Measurements from ENCODE around the gene COQ8A.
"Not testable (repeated sequence)": the region's sequence is repeated elsewhere in the genome, so short reads cannot be mapped to it uniquely, and the experiment has no call there.

Gene COQ8A

DNA sequence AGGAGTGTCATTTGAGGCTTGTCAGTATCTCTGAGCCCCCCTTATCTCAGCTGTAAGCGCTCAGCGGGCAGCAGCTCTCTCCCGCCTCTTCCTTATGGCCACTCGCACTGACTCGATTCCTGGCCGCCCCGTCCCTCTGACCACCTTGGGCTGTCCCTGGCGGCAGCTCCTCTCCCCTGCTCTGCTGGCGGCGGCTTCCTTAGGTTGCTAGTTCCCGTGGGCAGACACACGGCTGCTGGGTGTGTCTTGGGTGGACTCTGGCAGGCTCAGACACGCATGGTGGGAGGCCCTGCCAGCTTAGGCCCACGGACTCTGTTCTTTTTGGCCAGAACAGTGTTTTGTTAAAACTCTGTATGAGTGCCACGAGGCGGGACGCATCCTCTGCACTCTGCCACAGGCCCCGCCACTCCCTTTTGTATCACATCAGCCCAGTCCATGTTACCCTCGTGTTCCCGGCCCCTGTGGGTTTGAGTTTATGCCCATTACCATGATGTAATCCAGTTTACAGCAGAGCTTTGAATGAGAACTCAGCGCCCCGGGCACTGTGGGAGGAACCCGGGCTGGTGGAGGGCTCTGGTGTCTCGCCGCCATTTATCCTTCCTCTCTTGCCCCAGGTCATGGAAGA lies 45.9 kb downstream of the COQ8A start:
- no peak for DNase-seq

DNA sequence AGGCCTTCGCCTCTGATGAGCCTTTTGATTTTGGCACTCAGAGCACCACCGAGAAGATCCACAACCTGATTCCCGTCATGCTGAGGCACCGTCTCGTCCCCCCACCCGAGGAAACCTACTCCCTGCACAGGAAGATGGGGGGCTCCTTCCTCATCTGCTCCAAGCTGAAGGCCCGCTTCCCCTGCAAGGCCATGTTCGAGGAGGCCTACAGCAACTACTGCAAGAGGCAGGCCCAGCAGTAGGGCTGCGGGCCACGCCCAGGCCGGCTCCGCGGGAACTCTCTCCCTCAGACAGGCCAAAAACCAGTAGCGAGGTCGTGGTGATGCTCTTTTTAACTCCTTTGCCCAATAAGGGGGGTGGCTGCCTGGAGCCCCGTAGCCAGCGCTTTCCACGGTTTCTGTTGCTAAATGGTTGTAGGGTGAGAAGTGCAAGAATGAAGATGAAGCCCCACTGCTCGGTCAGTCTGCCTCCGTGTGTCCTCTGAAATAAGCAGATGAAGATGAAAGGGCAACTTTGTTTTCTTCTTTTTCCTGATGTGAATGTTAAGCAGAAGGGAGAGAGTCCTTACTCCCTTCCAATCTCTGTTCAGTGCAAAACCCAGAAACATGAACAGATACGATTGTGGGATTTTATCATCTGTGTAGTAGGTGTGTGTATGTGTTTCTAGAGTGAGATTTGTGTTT lies 46.5 kb downstream of the COQ8A start:
- DNase-seq: no peak

DNA sequence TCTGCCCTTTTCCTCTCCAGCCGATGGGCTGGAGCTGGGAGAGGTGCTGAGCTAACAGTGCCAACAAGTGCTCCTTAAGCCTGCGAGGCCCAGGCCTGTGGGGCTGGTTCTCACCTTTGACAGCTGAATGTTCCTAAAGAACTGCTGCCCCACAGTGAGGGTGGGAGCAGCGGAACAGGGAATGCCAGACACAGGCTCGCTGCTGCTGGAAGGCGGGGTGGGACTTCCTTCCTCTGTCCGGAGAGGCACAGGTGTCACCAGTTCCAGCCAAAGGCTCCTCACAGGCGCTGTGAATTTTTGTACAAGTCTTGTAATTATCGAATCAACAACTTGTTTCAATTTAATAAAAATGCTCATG lies 47.1 kb downstream of the COQ8A start:
- no peak for DNase-seq

DNA sequence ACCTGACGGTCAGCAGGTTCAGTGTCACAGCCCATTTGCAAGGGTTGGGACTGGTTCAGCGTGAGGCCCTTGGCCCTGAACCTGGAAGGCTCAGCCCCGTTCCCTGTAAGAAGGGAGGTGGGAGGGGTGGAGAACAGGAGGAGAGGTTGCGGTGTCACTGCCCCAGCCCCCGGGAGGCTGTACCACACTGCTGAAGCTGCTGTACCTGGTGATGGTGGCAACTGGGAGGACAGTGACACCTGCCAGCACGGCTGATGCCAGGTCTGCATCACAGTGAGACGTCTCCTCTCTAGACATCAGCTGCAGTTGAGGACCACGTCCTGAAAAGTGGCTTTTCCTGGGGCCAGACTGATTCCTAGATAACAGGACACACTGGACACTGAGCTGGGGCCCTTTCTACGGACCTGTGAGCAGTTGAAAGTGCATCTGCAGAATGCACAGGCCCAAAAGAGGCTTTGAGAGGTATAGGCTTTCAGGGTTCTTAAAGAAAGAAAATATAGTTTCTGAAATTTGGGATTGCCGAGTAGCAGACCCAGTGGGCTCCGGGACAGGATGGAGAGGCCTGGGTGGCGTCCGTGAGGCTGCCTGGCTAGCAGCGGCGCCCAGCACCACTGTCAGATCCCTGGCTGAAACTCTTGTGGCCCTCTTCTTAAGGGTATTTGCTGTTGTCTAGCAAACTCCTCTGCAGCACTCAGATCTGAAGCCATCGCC lies 47.7 kb downstream of the COQ8A start:
- DNase-seq: no peak

DNA sequence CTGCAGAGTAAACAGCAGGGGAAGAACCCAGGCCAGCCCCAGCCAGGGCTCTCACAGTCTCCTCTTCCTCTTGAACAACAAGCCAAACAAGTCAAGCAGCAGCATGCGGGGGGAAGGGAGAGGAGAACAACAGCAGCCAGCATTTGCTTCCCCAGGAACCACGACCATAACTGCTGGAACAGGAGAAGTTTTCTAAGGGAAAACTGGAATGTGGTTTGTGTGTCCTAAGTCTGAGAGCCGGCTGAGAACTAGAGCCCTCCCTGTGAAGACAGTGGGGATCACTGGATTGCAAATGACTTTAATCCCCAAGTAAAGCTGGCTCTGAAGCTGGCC lies 48.2 kb downstream of the COQ8A start:
- DNase-seq: no peak

DNA sequence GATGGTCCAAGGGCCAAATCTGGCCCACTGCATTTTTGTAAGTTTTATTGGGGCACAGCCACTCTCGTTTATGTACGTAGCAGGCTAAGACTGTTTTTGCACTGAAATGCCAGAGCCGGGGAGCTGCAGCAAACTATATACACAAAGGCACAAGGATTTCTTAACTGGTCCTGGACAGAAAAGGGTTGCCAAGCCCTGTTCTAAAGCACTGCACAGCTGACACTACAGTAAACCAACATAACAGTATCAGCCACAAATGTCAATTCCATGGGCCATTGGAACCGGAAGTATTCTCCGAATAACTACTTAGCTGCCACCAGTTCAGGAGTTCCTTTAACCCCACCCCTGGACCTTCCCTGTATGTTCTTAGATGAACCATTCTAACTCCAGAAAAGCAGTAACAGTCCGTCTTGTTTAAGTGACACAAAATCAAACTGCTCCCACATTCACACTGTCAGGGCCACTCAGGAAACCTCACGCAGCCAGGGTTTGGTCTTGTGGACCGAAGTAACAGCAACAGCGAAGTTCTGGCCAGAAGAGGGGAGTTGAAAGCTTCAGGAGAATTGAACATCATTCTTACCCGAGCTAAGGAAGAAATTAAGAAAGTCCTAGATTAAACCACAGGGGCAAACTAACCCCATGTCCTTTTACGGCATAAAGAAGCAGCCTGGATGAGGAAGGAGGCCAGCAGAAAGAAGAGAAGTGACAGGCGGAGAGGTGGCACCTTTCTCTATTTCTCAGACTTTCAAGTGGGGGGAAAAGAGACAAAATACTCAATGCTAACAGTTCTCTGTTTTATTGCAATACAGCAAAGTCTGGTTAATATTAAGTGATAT lies 49.2 kb downstream of the COQ8A start:
- DNase-seq: no peak

DNA sequence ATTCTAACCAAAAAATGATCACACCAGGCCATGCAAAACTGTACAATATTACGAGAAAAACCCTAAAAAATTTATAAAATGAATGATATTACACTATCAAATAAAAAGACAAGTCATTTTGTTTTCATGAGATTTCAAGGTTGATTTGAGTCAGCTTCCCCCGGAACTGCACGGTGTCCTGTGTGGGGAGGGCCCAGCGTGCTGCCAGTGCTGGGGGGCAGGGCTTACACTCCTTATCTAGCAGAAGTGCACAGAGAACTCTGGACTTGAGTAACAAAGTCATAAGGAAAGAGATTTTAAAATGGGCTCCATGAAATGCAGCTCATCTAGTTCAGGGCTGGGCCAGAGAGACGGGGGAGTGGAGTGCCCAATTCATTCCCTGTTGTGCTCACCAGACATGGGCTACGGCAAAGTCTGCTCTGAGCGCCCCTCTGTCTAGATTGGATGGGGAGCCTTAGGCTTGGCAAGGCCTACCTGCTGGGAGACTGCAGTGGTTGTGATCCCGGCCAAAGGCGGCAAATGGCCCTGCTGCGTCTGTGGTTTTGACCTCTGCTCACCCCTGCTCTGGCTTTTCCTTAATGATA lies 50.1 kb downstream of the COQ8A start:
- DNase-seq: peak; percentile 91

DNA sequence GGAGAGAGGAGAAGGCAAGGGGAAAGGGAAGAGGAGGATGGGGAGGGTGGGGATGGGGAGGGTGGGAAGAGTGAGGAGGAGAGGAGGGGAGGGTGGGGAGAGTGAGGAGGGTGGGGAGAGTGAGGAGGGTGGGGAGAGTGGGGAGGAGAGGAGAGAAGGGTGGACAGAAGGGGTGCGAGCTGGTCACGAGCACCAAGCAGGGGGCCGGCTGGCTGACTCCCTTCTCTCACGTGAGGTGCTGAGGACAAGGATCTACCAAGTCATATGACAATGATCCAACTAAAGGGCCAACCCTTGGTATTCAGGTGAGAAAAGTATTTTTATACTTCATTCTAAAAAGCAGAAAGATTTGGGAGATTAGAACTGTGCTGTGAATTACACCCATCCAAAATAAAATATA lies 51.8 kb downstream of the COQ8A start:
- DNase-seq: no peak

DNA sequence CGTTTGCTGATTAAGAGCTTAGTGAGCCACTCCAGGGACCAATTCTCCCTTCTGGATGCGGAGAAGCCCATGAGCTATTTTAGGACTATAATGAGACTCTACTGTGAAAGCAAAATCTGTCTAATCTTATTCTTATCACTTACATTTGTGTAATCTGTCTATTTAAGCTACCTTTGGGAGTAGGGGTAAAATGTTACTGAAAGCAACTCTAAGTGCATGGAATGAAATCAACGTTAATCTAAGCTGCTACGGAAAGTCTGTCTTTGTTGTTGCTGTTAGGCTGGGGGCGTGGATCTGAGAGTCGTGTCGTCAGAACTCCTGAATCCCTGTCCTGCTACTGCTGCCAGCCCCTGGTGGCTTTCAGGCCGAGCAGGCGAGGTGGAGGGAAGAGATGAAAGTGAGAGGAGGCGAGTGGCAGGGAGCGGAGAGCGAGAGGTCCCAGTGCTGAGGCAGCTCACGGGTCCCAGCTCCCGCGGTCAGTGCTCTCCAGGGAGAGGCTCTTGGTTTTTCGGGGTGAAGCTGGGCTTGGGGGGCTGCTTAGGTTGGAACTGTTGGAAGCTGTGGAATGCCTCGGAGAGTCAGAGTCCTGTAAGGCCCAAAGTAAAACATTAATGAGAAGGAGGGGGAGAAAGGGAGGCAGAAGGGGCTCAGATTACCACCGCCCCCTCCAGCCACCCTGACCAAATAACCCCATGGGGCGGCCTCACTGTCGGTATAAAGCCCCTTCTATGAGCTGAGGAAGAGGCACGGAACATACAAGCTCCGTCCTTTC lies 53.9 kb downstream of the COQ8A start:
- no peak for DNase-seq

DNA sequence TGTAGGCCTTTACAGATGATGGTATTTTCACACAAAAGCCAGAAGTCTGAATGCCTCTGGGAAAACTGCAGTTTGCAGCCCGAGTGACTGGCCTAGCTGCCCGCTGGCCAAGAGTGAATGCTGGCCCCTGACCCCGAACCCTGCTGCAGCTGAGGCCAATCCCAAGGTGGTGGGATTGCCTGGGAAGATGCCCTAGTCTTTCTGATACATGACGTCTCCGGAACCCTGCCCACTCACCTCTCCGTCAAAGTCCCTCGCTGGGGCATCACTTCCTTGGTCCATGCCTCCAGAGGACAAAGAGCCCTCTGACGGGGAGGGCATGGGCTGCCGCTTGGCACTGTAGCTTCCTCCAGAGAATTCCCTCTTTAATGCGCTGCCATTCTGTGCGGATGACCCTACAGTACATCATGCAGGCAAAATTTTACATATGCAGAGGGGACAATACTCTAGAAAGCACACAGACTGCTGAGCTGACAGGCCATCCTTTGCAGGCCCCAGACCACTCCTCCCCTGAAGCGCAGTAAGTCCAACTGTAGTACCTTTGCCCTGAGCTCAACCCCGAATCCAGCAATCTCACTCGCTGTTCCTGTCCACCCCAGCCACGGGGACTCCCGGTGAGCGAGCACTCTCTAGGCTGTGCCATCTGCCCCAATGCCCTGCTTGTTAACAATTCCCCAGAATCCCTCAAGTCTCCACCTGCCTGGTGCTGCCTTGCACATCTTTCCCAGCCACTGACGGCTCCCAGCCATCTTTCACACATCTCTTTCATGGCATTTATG lies 54.7 kb downstream of the COQ8A start:
- no peak for DNase-seq

DNA sequence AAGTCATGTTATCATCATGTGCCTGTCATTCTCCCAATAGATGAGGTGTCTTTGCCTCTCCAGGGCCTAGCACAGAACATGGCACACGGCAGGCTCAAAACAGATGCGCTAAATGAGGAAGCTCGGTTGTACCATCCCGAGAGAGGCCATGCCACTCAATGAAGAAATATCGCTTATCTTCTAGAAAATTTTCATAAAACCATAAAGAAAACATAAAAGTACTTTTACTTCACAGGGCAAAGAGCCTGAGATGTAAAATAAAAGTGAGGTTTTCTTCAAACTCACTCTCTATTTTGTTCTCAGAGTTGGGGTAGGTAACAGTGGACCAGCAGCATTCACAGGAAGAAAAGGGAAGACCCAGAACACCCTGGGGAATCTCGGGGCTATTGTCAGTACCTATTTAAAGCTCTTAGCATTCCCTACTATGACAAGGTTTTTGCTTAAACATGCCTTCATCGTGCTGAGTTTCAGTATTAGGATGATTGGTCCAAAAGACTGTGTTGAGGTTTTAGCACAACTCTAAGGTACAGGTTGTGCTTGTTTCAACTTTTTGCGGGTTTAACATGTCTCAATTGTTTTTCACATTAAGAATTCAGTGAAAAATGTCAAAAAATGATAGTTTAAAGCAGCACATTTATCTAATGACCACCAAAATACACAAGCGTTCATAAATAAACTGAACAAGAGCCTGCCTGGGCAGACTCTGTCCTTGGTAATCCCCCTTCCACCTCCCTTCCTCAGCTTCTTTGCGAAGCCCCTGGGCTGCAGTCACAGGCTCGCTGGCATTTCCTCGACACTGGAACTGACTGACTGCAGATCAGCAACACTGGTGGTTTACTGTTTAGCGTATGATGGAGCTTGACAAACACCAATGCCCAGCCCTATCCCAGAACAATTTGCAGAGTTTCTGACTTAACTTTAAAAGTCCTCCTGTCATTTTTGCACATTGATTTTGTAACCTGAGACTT lies 55.6 kb downstream of the COQ8A start:
- peak; percentile 38 for DNase-seq

DNA sequence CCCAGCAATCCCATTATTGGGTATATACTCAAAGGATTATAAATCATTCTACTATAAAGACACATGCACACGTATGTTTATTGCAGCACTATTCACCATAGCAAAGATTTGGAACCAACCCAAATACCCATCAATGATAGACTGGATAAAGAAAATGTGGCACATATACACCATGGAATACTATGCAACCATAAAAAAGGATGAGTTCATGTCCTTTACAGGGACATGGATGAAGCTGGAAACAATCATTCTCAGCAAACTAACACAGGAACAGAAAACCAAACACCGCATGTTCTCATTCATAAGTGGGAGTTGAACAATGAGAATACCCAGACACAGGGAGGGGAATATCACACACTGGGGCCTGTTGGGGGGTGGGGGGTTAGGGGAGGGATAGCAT lies 59.5 kb downstream of the COQ8A start:
- not testable (repeated sequence) for DNase-seq

DNA sequence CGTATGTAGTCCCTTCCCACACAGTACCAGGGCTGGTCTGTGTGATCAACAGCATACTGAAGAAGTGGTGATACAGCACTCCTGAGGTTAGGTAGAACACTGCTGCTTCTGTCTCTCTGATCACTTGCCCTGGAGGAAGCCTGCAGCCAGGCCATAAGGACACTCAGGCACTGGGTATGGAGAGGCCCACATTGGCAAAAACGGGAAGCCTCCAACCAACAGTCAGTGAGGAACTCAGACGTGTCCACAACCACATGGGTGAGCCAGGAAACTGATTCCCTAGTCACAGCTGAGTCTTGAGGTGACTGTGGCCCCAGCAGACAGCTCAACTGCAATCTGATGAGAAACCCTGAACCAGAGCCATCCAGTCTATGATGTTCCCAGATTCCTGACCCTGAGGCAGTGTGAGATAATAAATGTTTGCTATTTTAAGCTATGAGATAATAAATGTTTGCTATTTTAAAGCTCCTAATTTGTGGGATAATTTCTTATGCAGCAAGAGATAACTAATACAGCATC lies 62.5 kb downstream of the COQ8A start:
- DNase-seq: no peak

DNA sequence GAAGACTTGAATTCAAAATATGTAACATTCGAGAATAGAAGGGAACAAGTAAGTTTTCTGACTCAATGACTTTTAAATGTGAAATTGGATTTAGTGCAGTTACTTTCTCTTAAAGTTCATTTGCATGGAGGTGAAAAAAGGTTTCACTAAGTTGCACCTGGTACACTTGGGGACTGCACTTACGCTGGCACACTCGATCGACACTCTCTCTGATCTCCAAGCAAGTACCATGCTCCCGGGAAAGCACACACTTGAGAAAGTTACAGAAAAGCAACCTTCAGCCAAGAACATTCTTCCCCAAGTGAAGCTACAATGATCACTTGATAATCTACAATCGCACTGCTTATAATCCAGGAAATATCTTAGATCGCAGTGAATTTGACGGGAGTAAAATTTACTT lies 63.1 kb downstream of the COQ8A start:
- DNase-seq: no peak

DNA sequence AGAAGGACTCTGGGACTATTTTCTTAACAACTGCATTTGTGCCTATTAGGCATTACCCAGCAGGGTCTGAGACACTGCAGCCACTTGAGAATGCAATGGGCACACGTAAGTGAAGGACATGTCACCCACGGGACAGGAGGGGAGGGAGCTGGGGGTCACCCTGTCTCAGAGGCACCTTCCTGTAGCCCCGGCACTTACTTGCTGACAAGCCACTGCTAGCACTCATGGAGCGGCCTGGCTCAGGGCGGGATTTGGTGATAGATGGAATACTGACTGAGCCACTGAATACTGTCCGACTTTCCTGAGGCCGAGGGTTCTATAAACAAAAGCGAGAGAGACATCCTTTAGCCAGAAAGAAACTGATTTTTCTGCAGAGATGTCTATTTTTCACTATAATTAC lies 64.7 kb downstream of the COQ8A start:
- no peak for DNase-seq

DNA sequence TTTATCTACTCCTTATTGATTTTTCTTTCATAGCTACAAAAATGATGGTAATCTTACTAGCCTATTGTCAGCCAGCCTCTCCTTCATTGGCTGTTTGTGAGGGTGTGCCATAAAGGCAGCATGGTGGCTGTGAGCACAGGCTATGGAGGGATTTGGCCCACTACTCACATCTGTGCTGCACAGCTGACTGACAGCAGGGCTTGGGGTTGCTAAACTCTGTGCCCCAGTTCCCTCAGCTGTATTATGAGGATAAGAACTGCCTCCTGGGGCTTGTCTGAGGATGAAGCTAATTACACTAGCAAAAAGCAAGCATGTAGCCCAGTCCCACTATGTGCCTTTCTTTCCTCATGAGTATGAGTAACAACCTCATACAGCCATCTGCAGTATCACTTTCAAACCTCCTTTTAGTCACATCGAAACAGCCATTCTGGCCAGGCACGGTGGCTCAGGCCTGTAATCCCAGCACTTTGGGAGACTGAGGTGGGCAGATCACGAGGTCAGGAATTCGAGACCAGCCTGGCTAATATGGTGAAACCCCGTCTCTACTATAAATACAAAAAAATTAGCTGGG lies 66.2 kb downstream of the COQ8A start:
- peak; percentile 9 for DNase-seq

DNA sequence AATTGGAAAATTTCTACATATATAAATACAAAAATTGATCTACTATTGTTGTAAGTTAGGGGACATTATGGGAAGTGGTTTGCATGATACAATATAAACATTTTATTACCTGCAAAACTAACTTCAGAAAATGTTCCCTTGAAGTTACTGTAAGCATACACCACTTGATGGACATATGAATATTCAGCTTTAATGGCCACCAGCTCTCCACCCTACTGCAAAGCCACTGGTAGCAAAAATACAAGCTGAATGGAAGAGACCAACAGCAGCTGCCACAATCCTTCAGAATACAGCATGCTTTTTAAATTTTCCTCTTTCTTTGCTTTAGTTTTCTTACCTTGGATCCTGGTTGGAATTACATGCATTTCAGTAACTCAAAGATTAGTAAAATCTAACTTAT lies 69.8 kb downstream of the COQ8A start:
- DNase-seq: no peak

DNA sequence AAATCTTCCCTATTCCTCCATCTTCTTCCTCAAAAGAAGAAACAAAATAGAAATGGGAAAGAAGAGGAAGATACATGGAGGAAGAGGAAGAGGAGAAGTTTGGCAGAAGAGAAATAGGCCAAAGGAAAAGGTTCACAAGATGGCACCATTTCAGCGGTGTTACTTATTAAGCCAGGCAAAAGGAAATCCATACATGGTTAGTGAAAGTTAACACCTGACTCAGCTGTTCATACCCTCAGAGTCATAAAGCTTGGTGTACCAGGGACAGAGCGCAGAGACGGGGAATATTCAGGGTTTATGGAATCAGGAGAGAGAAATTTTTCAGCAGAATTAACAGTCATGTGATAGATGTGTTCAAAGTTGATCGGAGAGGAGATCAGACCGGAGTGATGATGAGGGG lies 70.6 kb downstream of the COQ8A start:
- DNase-seq: no peak

DNA sequence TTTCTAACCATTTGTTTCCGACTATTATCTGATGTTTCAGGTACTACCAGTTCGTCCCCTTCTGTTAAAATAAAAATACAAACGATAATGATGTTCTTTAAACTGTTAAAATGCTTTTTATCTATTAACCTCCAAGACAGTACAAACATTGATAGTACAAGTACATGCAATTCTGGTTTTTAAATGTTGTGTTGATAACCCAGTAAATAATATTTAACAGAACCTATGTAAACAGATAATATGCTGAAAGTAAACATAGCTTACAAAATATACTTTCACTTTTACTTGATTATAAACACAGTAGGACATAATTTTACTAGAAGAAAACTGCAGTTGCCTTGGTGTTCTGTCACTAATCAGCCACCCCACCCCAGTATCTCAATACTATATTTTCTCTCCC lies 76.9 kb downstream of the COQ8A start:
- no peak for DNase-seq

DNA sequence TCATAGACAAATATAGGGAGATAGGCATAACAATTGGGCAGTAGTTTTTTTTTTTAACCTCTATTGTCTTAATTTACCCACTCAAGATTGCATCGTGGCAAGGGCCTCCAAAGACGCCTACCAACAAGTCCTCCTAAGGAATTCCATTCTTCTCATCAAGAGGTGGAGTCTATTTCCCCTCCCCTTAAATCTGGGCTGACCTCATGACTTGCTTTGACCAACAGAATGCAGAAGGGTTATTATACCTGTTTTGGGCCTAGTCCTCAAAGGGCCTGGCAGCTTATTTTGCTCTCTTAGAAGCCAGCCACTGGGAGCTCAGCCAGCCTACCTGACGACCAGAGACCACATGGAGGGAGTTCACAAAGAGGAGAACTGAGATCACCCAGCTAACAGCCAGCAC lies 92.3 kb downstream of the COQ8A start:
- no peak for DNase-seq

All from activated CD4-positive, alpha-beta T cell treated with anti-CD3 and anti-CD28 coated beads, Interleukin-10, Interleukin-2, amounts not matched to agents 100 ng/mL and 50 ng/mL, durations not matched to agents 16 hours and 8 hours (primary cell).